DOHH2 (cell line): ENCODE results near the gene B4GAT1.

ENCODE experiments used
- H3F3A ChIP-seq: fragments of 200-600 bp; sonication (generic), shearing (Covaris generic); 2 replicates; pipeline ENCODE4 v1.6.0; 2016; ENCODE audit warnings: antibody characterized with exemption, mild to moderate bottlenecking; ENCODE audit not compliant: control insufficient read depth, insufficient read depth
- H3K27ac ChIP-seq: fragments of 200-600 bp; sonication (generic); 2 replicates; pipeline ENCODE4 v1.5.1; 2014; ENCODE audit warnings: low read depth, mild to moderate bottlenecking, low read length, moderate library complexity
- H3K27me3 ChIP-seq: fragments of 200-600 bp; sonication (generic); 2 replicates; pipeline ENCODE4 v1.6.1; 2014; ENCODE audit warnings: mild to moderate bottlenecking, low read length, mixed read lengths; ENCODE audit not compliant: control insufficient read depth
- H3K36me3 ChIP-seq: fragments of 200-600 bp; sonication (generic); 2 replicates; pipeline ENCODE4 v1.6.1; 2014; ENCODE audit warnings: mild to moderate bottlenecking, low read length, moderate library complexity, mixed read lengths; ENCODE audit not compliant: control insufficient read depth
- H3K4me1 ChIP-seq: fragments of 200-600 bp; sonication (generic); 2 replicates; pipeline ENCODE4 v1.6.1; 2014; ENCODE audit warnings: mild to moderate bottlenecking, low read length, mixed read lengths; ENCODE audit not compliant: control insufficient read depth
- H3K4me2 ChIP-seq: fragments of 200-600 bp; sonication (generic); 2 replicates; pipeline ENCODE4 v1.6.0; 2014; ENCODE audit warnings: mild to moderate bottlenecking, low read length, moderate library complexity
- H3K4me3 ChIP-seq: fragments of 200-600 bp; sonication (generic); 2 replicates; pipeline ENCODE4 v1.5.1; 2014; ENCODE audit warnings: mild to moderate bottlenecking, low read length, mixed read lengths
- H3K79me2 ChIP-seq: fragments of 200-600 bp; sonication (generic); 2 replicates; pipeline ENCODE4 v1.6.1; 2014; ENCODE audit warnings: mild to moderate bottlenecking, low read length, mixed read lengths; ENCODE audit not compliant: control insufficient read depth
- H3K9me2 ChIP-seq: fragments of 200-600 bp; sonication (generic); replicated peaks from 2 replicates; pipeline ENCODE4 v1.6.1; 2014; ENCODE audit warnings: mild to moderate bottlenecking, low read length, mixed read lengths; ENCODE audit not compliant: control insufficient read depth
- H3K9me3 ChIP-seq: fragments of 200-600 bp; sonication (generic); 2 replicates; pipeline ENCODE4 v1.6.1; 2014; ENCODE audit warnings: antibody characterized with exemption, low read length, mixed read lengths; ENCODE audit not compliant: control insufficient read depth, insufficient read depth
- H4K20me1 ChIP-seq: fragments of 200-600 bp; sonication (generic); 2 replicates; pipeline ENCODE4 v1.6.0; 2014; ENCODE audit warnings: low read depth, mild to moderate bottlenecking, antibody characterized with exemption, low read length, moderate library complexity; ENCODE audit not compliant: control insufficient read depth, insufficient read depth
- EZH2phosphoT487 ChIP-seq: fragments of 200-600 bp; sonication (generic); IDR thresholded peaks from 2 replicates; pipeline ENCODE4 v1.6.1; 2017; ENCODE audit warnings: borderline replicate concordance, mild to moderate bottlenecking, antibody characterized with exemption, low read length, moderate library complexity, mixed read lengths
- TF ChIP-seq, protein P1 (sequence below): fragments of 200-600 bp; sonication (generic); IDR thresholded peaks from one replicate; pipeline ENCODE4 v1.5.1; 2014; ENCODE audit warnings: antibody characterized with exemption, mild to moderate bottlenecking, low read depth, low read length; ENCODE audit not compliant: poor library complexity, severe bottlenecking

Gene B4GAT1

DNA sequence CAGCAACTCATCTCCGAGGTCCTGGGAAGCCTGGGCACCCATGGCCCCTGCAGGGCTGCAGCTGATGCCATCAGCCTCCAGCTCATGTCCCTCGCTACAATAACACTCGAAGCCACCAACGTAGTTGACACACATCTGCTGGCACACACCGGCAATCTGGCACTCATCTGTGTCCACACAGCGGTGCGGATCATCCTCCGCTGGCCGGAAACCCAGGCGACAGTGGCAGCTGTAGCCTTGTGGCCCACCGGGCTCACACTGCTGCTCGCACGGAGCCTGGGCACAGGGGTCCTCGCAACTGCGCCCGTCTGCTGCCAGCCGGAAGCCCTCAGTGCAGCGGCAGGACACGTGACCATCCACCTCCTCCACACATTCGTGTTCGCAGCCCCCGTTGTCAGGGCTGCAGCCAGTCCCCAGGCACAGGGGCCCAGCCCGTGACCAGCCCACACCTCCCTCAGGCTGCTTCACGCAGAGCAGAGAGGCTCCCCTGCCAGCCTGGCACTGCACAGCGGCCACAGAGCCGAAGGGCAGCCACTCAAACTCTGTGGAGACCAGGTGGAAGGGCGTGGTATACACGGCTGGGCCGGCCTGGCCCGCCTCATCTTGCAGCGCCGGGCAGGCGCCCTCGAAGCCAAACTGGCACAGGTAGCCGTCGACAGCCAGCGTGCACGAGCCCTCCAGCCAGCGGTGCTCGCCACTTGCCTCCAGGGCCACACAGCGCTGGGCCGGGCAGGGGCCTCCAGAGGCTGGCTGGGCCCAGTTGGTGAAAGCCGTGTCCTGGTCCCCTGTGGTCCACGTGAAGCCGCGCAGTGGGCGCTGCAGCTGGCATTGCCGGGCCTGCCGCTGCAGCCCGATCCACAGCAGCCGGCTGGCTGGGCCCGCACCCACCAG, 31.3 kb downstream of the B4GAT1 start:
- Histone ChIP-seq H3K9me3 (peaks cover 3% of the 10 kb centered on the region; the same call in 1 of the 2 replicates), H3K79me2 (no peaks in the 10 kb centered on the region), H3F3A (peaks cover 11% of the 10 kb centered on the region), H3K36me3 (no peaks in the 10 kb centered on the region), H4K20me1 (no peaks in the 10 kb centered on the region), H3K9me2 (no peaks in the 10 kb centered on the region), H3K4me2 (peak overlapping the region; percentile 92), H3K4me1 (peaks cover 49% of the 10 kb centered on the region), H3K27ac (no peak overlapping the region), H3K4me3 (no peak overlapping the region), H3K27me3 (no peaks in the 10 kb centered on the region)
- TF ChIP-seq, protein P1, sequence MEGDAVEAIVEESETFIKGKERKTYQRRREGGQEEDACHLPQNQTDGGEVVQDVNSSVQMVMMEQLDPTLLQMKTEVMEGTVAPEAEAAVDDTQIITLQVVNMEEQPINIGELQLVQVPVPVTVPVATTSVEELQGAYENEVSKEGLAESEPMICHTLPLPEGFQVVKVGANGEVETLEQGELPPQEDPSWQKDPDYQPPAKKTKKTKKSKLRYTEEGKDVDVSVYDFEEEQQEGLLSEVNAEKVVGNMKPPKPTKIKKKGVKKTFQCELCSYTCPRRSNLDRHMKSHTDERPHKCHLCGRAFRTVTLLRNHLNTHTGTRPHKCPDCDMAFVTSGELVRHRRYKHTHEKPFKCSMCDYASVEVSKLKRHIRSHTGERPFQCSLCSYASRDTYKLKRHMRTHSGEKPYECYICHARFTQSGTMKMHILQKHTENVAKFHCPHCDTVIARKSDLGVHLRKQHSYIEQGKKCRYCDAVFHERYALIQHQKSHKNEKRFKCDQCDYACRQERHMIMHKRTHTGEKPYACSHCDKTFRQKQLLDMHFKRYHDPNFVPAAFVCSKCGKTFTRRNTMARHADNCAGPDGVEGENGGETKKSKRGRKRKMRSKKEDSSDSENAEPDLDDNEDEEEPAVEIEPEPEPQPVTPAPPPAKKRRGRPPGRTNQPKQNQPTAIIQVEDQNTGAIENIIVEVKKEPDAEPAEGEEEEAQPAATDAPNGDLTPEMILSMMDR, result no peak
- TF ChIP-seq EZH2phosphoT487, result no peak

DNA sequence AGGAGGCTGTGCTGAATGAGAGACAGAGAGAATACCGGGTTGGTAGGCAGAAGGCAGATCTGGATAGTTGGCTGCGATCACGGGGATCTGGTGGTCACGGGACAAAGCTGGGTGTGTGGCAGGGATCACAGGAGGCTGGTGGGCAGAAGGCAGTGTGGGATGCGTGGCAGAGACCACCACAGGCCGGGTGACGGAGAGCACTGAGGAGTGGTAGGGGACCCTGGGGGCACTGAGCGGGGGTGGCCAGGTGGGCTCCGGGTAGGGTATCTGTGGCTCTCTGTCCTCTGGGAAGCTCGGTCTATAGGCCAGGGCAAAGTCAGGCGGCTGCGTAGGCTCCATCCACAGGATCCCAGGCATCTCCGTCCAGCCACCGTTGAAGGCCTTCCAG, 31.9 kb downstream of the B4GAT1 start:
- TF ChIP-seq, protein P1, result no peak
- no peak for TF ChIP-seq EZH2phosphoT487
- Histone ChIP-seq H3K9me2 (no peaks in the 10 kb centered on the region), H3F3A (peaks cover 11% of the 10 kb centered on the region), H3K36me3 (no peaks in the 10 kb centered on the region), H3K79me2 (no peaks in the 10 kb centered on the region), H3K27ac (no peak overlapping the region), H3K27me3 (no peaks in the 10 kb centered on the region), H3K4me1 (peaks cover 49% of the 10 kb centered on the region), H3K4me3 (no peak overlapping the region), H3K9me3 (peaks cover 3% of the 10 kb centered on the region; the same call in 1 of the 2 replicates), H4K20me1 (no peaks in the 10 kb centered on the region), H3K4me2 (no peak overlapping the region)

DNA sequence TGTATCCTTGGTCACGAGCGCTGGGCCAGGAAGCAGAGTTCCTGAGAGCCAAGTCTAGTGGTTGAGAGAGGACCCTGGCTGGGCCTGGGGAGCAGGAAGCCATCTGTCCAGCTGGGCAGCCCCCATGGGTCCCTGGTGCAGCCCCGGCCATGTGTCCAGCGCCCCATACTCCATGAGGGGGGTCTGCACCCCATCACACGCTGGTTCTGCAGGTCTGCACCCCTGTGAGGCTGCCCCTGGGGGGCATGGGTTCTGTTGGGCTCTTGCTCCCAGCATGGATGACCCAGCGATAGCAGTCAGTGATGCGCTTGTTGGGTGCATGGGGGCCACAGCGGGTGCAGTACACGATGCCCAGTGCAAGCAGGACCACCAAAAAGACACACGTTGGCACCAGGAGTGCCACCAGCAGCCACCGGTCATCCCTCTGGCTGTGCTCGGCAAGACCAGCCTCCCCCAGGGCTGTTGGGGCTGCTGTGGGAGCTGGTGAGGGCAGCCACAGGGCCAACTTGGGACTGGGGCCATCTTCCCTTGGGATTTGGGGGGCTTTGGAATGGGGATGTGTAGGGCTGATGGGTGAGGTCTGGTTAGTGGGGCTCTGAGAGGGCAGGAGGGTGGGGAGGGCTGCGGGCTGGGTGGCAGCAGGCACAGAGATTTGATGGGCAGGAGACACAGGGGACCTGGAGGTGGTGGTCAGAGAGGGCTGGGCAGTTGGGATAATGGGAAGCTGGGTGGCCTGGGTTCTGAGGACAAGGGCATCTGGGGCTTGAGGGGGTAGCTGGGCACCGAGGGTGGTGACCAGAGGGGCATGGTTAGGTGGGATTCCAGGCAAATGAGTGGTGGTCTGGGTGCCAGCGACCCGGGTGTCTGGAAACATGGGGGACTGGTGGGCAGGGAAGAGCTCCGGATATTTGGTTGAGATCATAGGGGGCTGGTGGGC, 32.6 kb downstream of the B4GAT1 start:
- Histone ChIP-seq H3K4me1 (peaks cover 49% of the 10 kb centered on the region), H4K20me1 (no peaks in the 10 kb centered on the region), H3K9me2 (no peaks in the 10 kb centered on the region), H3K4me2 (no peak overlapping the region), H3K4me3 (no peak overlapping the region), H3K27me3 (no peaks in the 10 kb centered on the region), H3K36me3 (no peaks in the 10 kb centered on the region), H3K27ac (no peak overlapping the region), H3F3A (peaks cover 11% of the 10 kb centered on the region), H3K79me2 (no peaks in the 10 kb centered on the region), H3K9me3 (peaks cover 3% of the 10 kb centered on the region; the same call in 1 of the 2 replicates)
- no peak for TF ChIP-seq EZH2phosphoT487
- TF ChIP-seq, protein P1, result no peak
